SU-DHL-6 (cell line): ENCODE measurements around the gene GAMT.

ENCODE experiments used
- EZH2phosphoT487 ChIP-seq: fragments of 200-600 bp; sonication (generic), shearing (Covaris generic); conservative IDR thresholded peaks from 2 replicates; pipeline ENCODE4 v1.6.1; 2018; ENCODE audit warnings: mild to moderate bottlenecking, antibody characterized with exemption, low read length, moderate library complexity, mixed read lengths
- TF ChIP-seq, protein P1 (sequence below): fragments of 200-600 bp; sonication (generic); IDR thresholded peaks from one replicate; pipeline ENCODE4 v1.5.1; 2017; ENCODE audit warnings: antibody characterized with exemption, mild to moderate bottlenecking, low read length, moderate library complexity; ENCODE audit not compliant: insufficient read depth, poor library complexity, severe bottlenecking

DNA sequence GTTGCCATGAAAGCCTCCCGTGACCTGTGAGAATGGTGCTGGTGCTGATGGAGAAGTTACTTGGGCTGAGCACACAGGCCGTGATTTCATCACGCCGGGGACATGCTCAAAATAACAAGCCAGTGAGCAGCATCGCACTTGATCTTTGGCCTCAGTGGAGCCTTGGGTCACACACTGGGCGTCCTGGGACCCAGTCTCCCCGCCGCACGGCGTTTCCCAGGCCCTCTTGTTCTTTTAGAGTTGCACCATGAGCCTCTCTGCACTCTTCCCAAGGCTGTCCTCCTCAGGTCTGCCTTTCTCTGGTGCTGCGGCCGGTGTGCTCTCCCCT, 27.1 kb downstream of the GAMT start:
- TF ChIP-seq, protein P1, sequence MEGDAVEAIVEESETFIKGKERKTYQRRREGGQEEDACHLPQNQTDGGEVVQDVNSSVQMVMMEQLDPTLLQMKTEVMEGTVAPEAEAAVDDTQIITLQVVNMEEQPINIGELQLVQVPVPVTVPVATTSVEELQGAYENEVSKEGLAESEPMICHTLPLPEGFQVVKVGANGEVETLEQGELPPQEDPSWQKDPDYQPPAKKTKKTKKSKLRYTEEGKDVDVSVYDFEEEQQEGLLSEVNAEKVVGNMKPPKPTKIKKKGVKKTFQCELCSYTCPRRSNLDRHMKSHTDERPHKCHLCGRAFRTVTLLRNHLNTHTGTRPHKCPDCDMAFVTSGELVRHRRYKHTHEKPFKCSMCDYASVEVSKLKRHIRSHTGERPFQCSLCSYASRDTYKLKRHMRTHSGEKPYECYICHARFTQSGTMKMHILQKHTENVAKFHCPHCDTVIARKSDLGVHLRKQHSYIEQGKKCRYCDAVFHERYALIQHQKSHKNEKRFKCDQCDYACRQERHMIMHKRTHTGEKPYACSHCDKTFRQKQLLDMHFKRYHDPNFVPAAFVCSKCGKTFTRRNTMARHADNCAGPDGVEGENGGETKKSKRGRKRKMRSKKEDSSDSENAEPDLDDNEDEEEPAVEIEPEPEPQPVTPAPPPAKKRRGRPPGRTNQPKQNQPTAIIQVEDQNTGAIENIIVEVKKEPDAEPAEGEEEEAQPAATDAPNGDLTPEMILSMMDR: no peak
- no peak for TF ChIP-seq EZH2phosphoT487
